MM.1S (cell line): Measurements from ENCODE around the gene PLEKHM1.
"Not testable (repeated sequence)": the region's sequence is repeated elsewhere in the genome, so short reads cannot be mapped to it uniquely, and the experiment has no call there.

Experiments used
- CTCF ChIP-seq: fragments of 300-600 bp; sonication (generic); IDR thresholded peaks from 2 replicates; pipeline ENCODE4 v1.5.1; 2016; ENCODE audit warnings: antibody characterized with exemption, low read length, mixed read lengths
- EZH2phosphoT487 ChIP-seq: fragments of 300-600 bp; sonication (generic); IDR thresholded peaks from 2 replicates; pipeline ENCODE4 v1.6.1; 2018; ENCODE audit warnings: antibody characterized with exemption, low read length

GRCh38 chr17:45446872-45447625 is 43.5 kb downstream of the PLEKHM1 start:
- not testable (repeated sequence) for TF ChIP-seq CTCF, EZH2phosphoT487
